GM21367 (cell line): ENCODE results near the gene KMT5B.

Experiments used
- ATAC-seq: cut with Tn5 transposase; IDR thresholded peaks from one replicate; pipeline ENCODE4 v1.9.1; 2021; ENCODE audit not compliant: unreplicated experiment

KMT5B gene

GRCh38 chr11:68186061-68186460, 27.0 kb downstream of the KMT5B start:
- no peak for ATAC-seq

GRCh38 chr11:68181719-68182451, 31.2 kb downstream of the KMT5B start:
- ATAC-seq, result no peak

- ATAC-seq, result no peak
Measured at GRCh38 chr11:68179847-68180246, 33.2 kb downstream of the KMT5B start.

- ATAC-seq, result no peak
Measured at GRCh38 chr11:68177877-68178276, 35.2 kb downstream of the KMT5B start.

- ATAC-seq, result no peak
Measured at GRCh38 chr11:68173926-68174325, 39.2 kb downstream of the KMT5B start.

GRCh38 chr11:68169442-68169841, 43.7 kb downstream of the KMT5B start:
- ATAC-seq, result no peak

GRCh38 chr11:68168694-68169093, 44.4 kb downstream of the KMT5B start:
- ATAC-seq, result no peak

- no peak for ATAC-seq
Measured at GRCh38 chr11:68167474-68167873, 45.6 kb downstream of the KMT5B start.

GRCh38 chr11:68166969-68167368, 46.1 kb downstream of the KMT5B start:
- ATAC-seq, result no peak

GRCh38 chr11:68165601-68166000, 47.5 kb downstream of the KMT5B start:
- no peak for ATAC-seq

- ATAC-seq, result no peak
Measured at GRCh38 chr11:68164437-68164836, 48.7 kb downstream of the KMT5B start.

GRCh38 chr11:68163691-68164090, 49.4 kb downstream of the KMT5B start:
- no peak for ATAC-seq

GRCh38 chr11:68160100-68160695, 52.9 kb downstream of the KMT5B start:
- no peak for ATAC-seq

GRCh38 chr11:68159665-68160064, 53.4 kb downstream of the KMT5B start:
- no peak for ATAC-seq

GRCh38 chr11:68159161-68159560, 53.9 kb downstream of the KMT5B start:
- no peak for ATAC-seq

GRCh38 chr11:68158580-68158979, 54.5 kb downstream of the KMT5B start:
- ATAC-seq, result no peak

GRCh38 chr11:68153742-68154141, 59.4 kb downstream of the KMT5B start:
- ATAC-seq, result no peak

GRCh38 chr11:68150037-68150436, 63.1 kb downstream of the KMT5B start:
- ATAC-seq, result no peak

GRCh38 chr11:68149417-68149816, 63.7 kb downstream of the KMT5B start:
- ATAC-seq, result no peak

- ATAC-seq, result no peak
Measured at GRCh38 chr11:68148879-68149278, 64.2 kb downstream of the KMT5B start.

GRCh38 chr11:68148071-68148805, 64.9 kb downstream of the KMT5B start:
- ATAC-seq, result no peak
